Dermis microvascular lymphatic vessel endothelial cell (primary cell): ENCODE measurements around the gene KATNAL1. TPM values are rescaled to one million over a fixed set of nuclear protein-coding genes. Genes with fewer than 3 reads are reported as not detected.

Experiments used
- DNase-seq, 2 donors: peaks; one replicate each; pipeline versions ENCODE4 v3.0.0 to v3.0.0-alpha.2; 2010; ENCODE audit warnings: low read depth in 2 of 2
- total RNA-seq: library from RNA; depleted of rRNA; stranded (reverse); fragments of >200 nt; gene quantifications from 2 replicates; pipeline ENCODE4 v1.2.1, GENCODE V29; 2014

KATNAL1 gene
- 9.1 and 11.5 TPM in 2 replicates for total RNA-seq

GRCh38 chr13:30307194-30307970 is at the start of gene KATNAL1:
Gene KATNAL1, minus strand, starts transcription at chr13:30307551. Its CDS starts 23,774 bp downstream, at chr13:30283777.
- DNase-seq: peak in 1 of 2 donors; percentile 73

DNA sequence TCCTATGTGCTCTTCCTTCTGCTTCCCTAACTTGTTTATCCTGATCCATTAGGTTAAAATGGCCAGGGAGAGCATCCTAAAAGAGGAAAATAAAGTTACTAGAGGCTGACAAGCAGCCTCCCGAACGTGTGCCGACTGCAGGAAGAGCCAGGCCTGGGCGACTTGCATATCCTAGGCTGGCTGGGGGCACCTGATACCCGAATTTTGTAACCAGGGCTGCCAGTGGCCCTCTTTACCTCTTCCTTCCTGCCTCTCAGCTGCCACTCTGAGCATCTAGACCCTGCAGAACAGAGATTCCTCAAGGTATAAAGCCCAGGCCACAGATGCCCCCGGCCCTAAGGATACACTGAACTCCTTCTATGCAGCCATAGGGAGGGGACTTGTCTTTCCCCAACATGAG is 48.5 kb upstream of the KATNAL1 start:
- no peak for DNase-seq

DNA sequence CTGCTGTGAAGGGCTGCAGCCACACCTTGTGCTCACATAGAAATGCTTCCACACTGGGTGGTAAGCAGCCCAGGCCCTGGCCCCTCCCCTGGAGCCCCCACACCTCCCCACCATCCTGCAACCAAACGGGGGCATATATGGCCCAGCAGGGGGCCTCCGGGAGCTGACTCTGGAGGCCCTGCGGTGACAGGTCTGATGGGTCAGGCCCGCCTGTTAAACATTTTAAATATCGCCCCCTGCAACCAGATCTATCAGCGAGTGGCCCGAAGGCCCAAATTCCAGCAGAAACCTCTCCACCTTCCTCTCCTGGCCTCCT is 48.0 kb upstream of the KATNAL1 start:
- DNase-seq: peak; percentile 26 to 61

DNA sequence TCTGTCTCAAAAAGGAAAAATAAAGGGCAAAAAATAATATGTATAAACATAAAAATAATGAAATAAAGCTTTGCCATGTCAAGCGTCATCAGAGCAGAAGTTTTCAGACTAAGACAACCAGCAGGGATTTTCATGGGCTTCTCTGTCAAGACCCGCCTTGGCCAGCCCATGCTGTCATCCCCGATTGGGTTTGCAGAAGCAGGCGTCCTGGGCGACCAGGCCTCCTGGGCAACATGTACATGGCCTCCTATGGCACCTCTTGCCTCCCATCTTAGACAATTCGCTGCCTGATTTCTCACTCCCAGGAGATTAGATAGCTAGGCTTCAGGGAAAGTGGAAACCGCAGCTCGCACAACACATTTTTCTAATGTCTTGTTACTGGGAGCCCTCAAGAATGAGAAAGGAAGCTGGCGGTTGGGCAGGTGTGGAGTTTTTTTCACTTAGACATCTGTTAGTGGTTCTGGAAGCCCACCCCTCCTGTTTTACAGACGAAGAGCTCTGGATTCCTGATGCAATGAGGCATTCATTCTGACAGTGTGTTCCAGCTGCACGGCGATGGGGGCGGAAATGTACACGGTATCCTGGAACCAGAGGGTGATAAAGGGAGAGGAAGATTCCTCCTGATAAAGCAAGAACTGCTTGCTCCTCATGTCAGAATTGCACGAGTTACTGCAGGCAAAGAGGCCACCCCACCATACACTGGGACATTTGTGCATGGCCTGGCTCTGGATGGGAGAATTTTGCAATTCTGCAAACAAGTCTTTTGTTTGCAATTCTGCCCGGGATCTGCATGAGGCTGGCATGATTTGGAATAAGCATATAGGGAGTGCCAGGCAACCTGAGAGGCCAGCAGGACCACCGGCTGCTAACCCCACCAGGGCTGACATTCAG is 47.4 kb upstream of the KATNAL1 start:
- no peak for DNase-seq

DNA sequence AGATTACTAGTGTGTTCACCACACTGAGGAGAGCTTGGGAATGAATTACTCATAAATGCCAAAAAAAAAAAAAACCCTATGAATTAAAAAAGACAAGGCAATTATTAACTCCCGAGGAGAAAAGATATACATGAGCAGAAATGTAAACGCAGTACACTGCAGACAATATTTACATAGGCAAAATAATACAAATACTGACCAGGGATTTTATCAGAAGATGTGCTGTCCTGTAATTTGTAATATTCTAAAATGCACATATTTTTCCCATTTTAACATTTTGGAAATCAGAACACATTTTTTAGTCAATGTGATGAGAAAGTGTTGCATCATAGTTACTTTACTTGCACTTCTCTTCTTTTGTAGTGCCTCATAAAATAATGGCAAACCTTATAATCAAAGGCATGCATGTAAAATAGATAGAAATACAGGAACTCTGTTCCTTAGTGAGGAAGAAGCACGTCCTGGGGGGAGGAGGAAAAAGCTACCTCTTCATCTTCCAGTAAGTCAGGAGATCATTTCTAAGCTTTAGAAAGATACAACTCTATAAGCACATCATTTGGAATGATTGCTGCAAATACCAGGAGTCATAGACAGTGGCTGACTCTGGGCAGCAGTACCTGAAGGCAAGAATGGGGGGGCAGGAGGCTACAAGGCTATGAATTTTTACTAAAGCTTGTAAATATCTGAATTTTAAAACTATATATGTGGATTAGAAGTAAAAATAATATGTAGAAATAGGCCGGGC is 46.3 kb upstream of the KATNAL1 start:
- DNase-seq: no peak

GRCh38 chr13:30353060-30353459 is 45.7 kb upstream of the KATNAL1 start:
- no peak for DNase-seq

GRCh38 chr13:30352121-30352520 is 44.8 kb upstream of the KATNAL1 start:
- DNase-seq: no peak

DNA sequence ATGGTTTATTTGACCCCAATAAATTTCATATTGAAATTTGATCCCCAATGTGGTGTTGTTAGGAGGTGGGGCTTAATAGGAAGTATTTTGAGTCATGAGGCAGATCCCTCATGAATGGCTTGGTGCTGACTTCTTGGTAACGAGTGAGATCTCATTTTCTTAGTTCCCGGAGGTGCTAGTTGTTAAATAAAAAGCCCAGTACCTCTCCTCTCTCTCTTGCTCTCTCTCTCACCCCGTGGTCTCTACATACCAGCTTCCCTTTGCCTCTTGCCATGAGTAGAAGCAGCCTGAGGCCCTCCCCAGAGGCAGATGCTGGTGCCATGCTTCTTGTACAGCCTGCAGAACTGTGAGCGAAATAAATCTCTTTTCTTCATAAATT is 39.4 kb upstream of the KATNAL1 start:
- no peak for DNase-seq

DNA sequence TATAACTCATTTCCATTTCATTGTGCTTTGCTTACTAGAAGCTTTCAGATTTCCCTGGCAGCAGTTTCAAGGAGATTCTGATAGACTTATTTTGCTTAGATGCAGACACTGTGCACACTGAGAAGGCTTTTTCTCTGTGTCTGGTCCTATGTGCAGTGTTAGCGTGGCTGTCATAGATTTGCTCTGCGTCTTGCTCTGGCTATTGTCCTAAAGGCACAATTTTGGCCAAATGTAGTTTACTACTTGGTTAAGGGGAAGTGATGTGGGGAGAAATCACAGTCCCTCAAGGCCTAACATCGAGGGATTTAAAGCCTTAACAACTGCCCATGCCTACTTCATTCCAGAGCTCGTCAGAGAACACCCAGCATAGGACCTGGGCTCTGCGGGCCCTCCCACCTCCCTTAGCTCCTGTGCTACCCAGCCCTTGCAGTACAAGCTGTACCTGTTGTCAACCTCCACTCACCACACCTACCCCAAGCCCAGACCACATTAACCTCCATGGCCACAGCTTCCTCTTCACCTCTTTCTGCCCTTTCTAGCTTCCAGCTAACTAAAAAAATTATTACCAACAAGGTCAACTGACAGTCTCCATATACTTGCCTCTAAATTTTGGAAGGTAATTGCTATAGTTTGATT is 38.9 kb upstream of the KATNAL1 start:
- DNase-seq: no peak

- no peak for DNase-seq
Observed at GRCh38 chr13:30345426-30346100, 38.2 kb upstream of the KATNAL1 start.

- peak; percentile 60 to 70 for DNase-seq
Observed at GRCh38 chr13:30341815-30342570, 34.6 kb upstream of the KATNAL1 start.

- DNase-seq: no peak
Observed at GRCh38 chr13:30340331-30341250, 33.2 kb upstream of the KATNAL1 start.

GRCh38 chr13:30339738-30340330 is 32.5 kb upstream of the KATNAL1 start:
- DNase-seq: no peak

DNA sequence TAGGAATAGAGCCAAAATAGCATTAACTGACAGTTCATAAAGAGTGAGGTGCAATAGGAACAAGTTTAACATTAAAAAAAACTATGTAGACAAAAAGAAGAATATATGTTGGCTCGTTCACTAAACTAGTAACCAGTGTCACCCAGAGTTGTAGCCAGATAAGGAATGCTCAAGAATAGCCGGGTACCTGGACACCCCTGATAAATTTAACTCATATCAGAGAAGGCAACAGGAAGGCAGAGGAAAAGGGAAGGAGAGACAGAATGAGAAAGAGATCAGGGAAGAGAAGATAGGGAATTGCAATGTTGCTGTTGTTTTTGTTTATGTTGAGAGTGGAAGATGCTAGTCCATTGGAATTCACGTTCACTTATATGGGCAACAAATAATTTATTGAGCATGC is 31.6 kb upstream of the KATNAL1 start:
- no peak for DNase-seq

- no peak for DNase-seq
Observed at GRCh38 chr13:30338331-30338851, 31.0 kb upstream of the KATNAL1 start.

DNA sequence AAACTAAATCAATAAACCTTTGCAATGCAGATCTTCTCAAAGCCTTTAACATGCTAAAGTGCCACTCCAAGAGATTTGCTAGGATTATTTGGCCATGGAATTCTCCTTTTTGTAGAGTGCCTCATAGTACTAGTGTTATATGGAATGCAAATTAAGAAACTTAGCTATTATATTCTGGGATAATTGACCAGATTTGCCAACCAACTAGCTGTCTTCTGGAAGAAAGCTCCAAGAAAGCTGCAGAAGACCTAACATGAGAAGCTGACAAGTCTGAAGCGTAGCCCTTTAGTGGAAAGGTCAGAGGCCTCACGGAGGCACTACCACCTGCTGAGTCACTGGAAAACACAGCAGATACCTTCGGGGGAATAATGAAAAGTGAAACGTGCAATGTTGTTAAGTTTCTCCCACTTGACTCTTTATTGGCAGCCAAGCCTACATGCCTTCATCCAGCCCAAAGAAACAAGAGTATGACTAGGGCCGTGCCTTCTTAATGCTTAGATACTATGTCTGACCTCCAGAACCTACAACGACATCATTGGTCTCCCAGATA is 29.8 kb upstream of the KATNAL1 start:
- DNase-seq: no peak

- peak; percentile 35 to 51 for DNase-seq
Observed at GRCh38 chr13:30334663-30335386, 27.5 kb upstream of the KATNAL1 start.

DNA sequence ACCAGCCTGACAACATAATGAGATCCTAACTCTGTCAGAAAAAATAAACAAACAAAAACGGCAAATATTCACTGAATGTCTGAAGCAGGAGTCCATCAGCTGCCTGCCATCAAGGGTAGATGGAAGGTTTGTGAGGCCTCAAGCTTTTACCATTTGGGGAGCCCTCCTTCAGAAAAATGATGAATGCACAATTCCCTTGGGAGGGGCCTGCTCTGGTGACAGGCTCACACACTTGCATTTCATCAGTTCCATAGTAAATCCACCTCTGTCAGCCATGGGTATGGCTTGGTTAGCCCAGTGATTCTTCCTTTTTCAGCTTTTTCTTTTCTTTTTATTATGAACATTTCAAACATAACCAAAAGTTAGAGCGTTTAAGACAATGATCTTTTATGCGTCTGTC is 26.3 kb upstream of the KATNAL1 start:
- DNase-seq: no peak
